IPS-20b (cell line): ENCODE data around the gene UXS1.

Source experiments
- H3K27ac ChIP-seq: one replicate; pipeline ENCODE4 v1.5.1; 2013; ENCODE audit warnings: low read length
- H3K27me3 ChIP-seq: 2 replicates; pipeline ENCODE4 v1.6.1; 2013; ENCODE audit warnings: mild to moderate bottlenecking, low read length, inconsistent platforms; ENCODE audit not compliant: insufficient read depth
- H3K36me3 ChIP-seq: 2 replicates; pipeline ENCODE4 v1.6.1; 2013; ENCODE audit warnings: low read depth, mild to moderate bottlenecking, inconsistent platforms, low read length, moderate library complexity; ENCODE audit not compliant: insufficient read depth
- H3K4me1 ChIP-seq: 2 replicates; pipeline ENCODE4 v1.6.1; 2013; ENCODE audit warnings: mild to moderate bottlenecking, control low read depth, inconsistent platforms, low read length, moderate library complexity; ENCODE audit not compliant: insufficient read depth
- H3K4me3 ChIP-seq: 2 replicates; pipeline ENCODE4 v1.5.1; 2013; ENCODE audit warnings: mild to moderate bottlenecking, low read length, inconsistent platforms
- H3K9ac ChIP-seq: 2 replicates; pipeline ENCODE4 v1.6.1; 2013; ENCODE audit warnings: low read depth, mild to moderate bottlenecking, inconsistent platforms, low read length, moderate library complexity
- H3K9me3 ChIP-seq: 2 replicates; pipeline ENCODE4 v1.6.1; 2013; ENCODE audit warnings: mild to moderate bottlenecking, low read depth, low read length, inconsistent platforms; ENCODE audit not compliant: insufficient read depth

UXS1 gene

GRCh38 chr2:106099691-106100090, 94.4 kb downstream of the UXS1 start:
- Histone ChIP-seq H3K27ac (no peak overlapping the region), H3K4me3 (no peak overlapping the region), H3K9me3 (no peaks in the 10 kb centered on the region), H3K9ac (no peak overlapping the region), H3K36me3 (peaks cover 46% of the 10 kb centered on the region), H3K27me3 (no peaks in the 10 kb centered on the region), H3K4me1 (peaks cover 12% of the 10 kb centered on the region; the same call in 1 of the 2 replicates)

- Histone ChIP-seq H3K36me3 (peaks cover 56% of the 10 kb centered on the region), H3K27ac (no peak overlapping the region), H3K27me3 (no peaks in the 10 kb centered on the region)
Measured at GRCh38 chr2:106098664-106099063, 95.4 kb downstream of the UXS1 start.

GRCh38 chr2:106098081-106098480, 96.0 kb downstream of the UXS1 start:
- Histone ChIP-seq H3K4me1 (peaks cover 12% of the 10 kb centered on the region; the same call in 1 of the 2 replicates), H3K36me3 (peaks cover 61% of the 10 kb centered on the region), H3K27ac (no peak overlapping the region), H3K9me3 (no peaks in the 10 kb centered on the region), H3K9ac (no peak overlapping the region), H3K4me3 (no peak overlapping the region), H3K27me3 (no peaks in the 10 kb centered on the region)

More at GRCh38 chr2:106098664-106099063, 95.4 kb downstream of the UXS1 start:
- no peak overlapping the region for H3K4me3 ChIP-seq
- no peak overlapping the region for H3K9ac ChIP-seq
- H3K9me3 ChIP-seq, result no peaks in the 10 kb centered on the region
- peaks cover 12% of the 10 kb centered on the region; the same call in 1 of the 2 replicates for H3K4me1 ChIP-seq

DNA sequence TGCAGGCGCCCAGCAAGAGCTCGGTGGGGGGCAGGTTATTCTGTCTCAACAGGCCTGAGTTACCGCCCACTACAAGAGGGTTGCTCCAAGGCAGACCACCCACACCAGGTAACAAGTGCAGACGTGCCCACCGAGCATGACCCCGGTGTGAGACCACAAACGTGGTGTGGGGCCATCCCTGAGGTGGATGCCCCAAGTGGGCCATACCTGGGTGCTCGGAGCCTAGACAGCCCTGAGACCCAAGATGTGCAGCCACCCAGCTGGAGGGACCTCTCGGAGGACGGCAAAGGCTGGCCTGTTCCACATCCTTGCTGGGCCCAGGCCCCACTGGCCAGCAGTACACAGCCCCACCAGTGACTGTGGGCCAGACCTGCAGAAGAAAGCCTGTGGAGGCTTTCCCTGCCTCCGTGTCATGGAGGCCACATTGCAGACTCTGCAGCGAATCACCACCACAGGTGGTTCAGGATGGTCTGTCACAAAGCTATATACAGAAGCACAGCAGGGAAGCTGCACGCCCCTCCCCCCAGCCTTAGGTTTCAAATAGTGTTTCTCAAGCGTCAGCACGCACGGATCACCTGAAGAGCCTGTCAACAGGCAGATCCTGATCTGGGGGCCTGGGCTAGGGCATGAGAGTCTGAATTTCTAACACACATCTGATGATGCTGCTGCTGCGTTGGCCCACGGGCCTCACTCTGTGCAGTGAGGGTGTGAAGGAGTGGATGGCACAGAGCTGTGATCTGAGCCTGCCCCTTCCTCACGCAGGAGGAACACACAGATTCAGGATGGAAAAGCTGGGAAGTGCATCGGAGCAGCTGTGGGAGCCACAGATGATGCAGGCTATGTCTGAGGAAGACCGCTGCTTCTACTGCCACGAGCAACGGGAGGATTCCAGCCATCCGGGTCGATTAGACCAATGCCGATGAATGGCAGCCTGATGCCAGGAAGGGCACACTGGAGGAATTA, 96.8 kb downstream of the UXS1 start:
- H3K4me1 ChIP-seq, result peaks cover 12% of the 10 kb centered on the region; the same call in 1 of the 2 replicates
- H3K36me3 ChIP-seq, result peaks cover 69% of the 10 kb centered on the region
- H3K27me3 ChIP-seq, result no peaks in the 10 kb centered on the region

GRCh38 chr2:106096299-106097037, 97.6 kb downstream of the UXS1 start:
- Histone ChIP-seq H3K27me3 (no peaks in the 10 kb centered on the region), H3K36me3 (peaks cover 69% of the 10 kb centered on the region), H3K27ac (no peak overlapping the region), H3K9me3 (no peaks in the 10 kb centered on the region), H3K9ac (no peak overlapping the region), H3K4me1 (peaks cover 12% of the 10 kb centered on the region; the same call in 1 of the 2 replicates), H3K4me3 (no peak overlapping the region)

More for the DNA sequence above, 96.8 kb downstream of the UXS1 start:
- Histone ChIP-seq H3K27ac (no peak overlapping the region), H3K9me3 (no peaks in the 10 kb centered on the region), H3K4me3 (no peak overlapping the region), H3K9ac (no peak overlapping the region)

DNA sequence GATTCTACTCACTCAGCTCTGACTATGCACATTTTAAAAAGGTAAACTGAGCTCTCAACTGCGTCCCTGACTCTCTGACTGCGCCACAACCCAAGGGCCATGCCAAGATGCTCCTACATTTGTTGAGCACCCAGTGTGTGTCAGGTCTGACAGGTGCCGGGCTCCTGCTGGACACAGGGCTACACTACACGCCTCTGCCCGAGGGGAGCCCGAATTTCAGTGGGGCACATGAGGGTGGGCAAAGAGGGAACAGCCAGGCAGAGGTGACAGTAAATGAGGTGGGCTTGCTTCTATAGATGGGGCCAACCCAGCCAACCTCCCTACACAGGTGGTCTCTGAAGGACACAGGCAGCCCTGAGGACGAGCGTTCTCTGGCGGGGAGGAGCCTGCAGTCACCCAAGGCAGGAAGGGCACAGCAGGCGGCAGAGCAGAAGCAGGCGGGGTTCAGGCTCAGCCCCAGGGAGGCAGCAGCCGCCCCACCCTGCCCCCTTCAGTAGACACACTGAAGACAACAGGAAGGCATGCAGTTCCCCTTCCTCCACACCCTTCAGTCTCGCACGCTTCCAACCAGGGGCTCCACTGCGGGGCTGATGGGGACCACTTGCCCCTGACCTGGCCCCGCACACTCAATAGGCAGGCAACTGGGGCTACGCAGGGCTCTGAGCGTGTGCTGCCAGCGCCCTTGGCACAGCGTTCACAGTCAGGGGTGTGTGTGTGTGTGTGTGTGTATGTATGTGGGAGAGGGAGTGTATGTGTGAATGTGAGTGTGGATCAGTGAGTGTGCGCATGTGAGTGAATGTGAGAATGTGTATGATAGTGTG, 98.4 kb downstream of the UXS1 start:
- peaks cover 64% of the 10 kb centered on the region for H3K36me3 ChIP-seq
- H3K27ac ChIP-seq, result no peak overlapping the region
- H3K4me3 ChIP-seq, result no peak overlapping the region
- H3K27me3 ChIP-seq, result no peaks in the 10 kb centered on the region
- H3K9me3 ChIP-seq, result no peaks in the 10 kb centered on the region
- H3K4me1 ChIP-seq, result peaks cover 12% of the 10 kb centered on the region; the same call in 1 of the 2 replicates
- H3K9ac ChIP-seq, result no peak overlapping the region

DNA sequence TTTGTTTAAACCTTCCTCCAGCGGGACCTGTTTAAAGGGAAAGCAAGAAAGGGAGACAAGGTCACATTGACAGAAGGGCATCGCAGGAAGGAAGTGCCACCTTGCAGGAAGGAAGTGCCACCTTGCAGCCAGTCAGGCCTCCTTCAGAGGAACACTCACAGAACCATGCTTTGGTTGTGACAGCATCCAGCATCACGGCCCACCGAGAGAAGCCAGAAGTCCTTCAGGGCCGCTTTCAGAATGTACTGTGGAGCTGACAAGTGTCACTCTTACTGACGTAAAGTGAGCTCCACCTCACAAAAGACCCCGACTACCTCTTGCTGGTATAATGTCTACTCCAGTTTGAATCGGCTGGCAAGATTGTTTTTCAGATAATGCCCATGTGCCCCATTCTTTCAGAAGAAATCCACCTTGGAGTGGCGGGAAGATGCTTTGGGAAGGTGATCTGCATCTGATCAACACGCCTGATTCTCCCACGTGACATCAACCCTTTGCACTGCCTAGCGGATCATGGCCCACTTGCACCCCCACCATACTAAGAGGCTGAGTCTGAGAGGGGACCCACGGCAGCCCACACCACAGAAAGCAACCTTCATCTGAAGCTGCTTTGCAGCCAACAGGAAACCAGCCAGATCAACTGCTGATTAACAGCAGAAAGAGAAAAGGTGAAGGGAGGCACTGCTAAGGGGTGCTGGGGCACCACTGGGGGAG, 99.8 kb downstream of the UXS1 start:
- Histone ChIP-seq H3K4me1 (peaks cover 12% of the 10 kb centered on the region; the same call in 1 of the 2 replicates), H3K27ac (no peak overlapping the region), H3K9me3 (no peaks in the 10 kb centered on the region), H3K9ac (no peak overlapping the region), H3K36me3 (peaks cover 50% of the 10 kb centered on the region), H3K27me3 (no peaks in the 10 kb centered on the region), H3K4me3 (no peak overlapping the region)

DNA sequence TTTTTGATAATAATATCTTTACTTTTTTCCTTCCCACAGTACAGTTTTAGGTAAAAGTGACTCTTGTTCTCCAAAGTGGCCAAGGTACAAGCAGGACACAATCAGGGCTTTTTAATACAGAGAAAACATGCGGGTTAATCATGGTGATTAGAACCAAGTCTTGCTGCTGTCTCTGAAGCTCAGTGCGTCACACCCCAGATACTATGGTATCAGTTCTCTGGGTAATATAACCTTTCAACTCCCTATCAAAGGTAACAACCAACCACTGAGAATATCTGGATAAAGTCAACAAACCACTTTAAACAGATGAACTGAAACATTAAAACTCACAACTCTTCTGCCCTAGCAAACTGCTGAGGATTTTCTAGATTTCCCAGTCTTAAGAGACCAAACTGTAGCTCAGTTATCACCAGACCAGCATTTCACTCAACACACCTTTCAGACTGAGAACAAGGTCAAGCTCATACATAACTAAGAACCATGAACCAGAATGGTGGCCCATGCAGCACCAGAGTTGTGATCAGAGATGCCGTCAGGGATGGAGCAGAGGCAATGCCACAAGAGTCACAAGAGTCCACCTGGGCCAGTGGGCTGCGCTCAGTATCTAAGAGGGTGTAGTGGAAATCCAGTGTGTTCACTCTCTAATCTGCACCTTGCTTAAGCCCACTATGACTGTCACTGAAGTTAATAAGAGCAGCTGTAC, 103.0 kb downstream of the UXS1 start:
- peaks cover 28% of the 10 kb centered on the region for H3K36me3 ChIP-seq
- H3K27me3 ChIP-seq, result no peaks in the 10 kb centered on the region
- H3K9ac ChIP-seq, result no peak overlapping the region
- no peak overlapping the region for H3K27ac ChIP-seq
- no peaks in the 10 kb centered on the region for H3K4me1 ChIP-seq
- no peak overlapping the region for H3K4me3 ChIP-seq
- no peaks in the 10 kb centered on the region for H3K9me3 ChIP-seq

DNA sequence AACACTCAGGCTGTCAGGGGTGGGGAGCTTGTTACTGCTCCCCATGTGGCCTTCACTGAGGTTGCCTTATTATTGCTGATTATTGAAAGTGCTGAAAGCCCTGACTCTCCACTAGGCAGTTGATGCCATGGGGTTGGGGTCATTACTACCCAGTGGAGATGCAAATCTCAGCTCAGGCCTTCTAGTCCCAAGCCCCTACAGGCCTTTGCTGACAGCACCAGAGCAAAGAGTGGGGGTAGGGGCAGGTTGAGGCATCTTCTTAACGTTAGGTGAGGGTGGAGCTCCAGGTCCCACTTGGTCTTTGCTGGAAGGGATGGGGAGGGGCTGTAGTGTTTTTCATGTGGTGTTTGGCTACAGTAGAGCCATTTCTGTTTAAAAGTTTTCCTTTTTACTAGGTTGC, 104.5 kb downstream of the UXS1 start:
- H3K27ac ChIP-seq, result no peak overlapping the region
- H3K9me3 ChIP-seq, result no peaks in the 10 kb centered on the region
- no peaks in the 10 kb centered on the region for H3K4me1 ChIP-seq
- H3K9ac ChIP-seq, result no peak overlapping the region
- H3K4me3 ChIP-seq, result no peak overlapping the region
- no peaks in the 10 kb centered on the region for H3K27me3 ChIP-seq
- H3K36me3 ChIP-seq, result peaks cover 22% of the 10 kb centered on the region

DNA sequence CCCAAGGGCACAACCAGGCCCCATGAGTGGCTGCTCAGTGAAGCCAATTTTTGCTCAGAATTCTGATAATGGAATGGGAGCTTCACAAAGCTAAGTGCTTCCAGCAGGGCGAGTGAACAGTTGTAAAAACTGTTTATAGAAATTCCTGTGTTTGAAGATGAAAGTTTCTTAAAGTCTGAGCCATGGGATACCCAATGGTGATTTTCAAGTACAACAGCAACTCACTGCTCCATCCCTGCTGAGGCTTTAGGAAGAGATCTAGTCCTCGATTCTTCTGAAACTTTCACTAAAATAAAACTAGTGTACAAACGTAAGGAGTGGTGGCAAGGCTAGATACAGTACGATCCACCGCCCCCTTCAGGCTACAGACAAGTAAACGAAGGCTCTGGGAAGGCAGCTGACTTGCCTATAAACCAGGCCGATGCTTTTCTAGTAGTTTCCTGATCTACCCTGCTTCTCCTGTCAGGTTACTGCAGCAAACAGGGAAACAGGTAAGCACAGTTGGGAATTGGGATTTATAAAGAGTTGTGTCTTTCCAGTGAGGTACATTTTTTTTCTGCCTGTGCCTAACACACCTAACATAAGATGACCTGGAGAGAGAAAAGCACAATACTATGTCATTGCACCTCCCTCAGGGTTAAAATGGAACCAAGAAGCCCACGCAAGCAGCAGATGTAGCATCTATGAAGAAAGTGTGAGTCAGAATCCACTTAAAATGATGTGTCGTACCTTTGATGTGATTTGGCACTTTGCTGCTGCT, 108.7 kb downstream of the UXS1 start:
- Histone ChIP-seq H3K4me3 (no peak overlapping the region), H3K9me3 (no peaks in the 10 kb centered on the region), H3K27ac (no peak overlapping the region), H3K4me1 (peaks cover 4% of the 10 kb centered on the region; the same call in 1 of the 2 replicates), H3K9ac (no peak overlapping the region), H3K27me3 (no peaks in the 10 kb centered on the region), H3K36me3 (no peaks in the 10 kb centered on the region)
